HG03064 (cell line): Measurements from ENCODE around the gene RPS6KA3.
"Not testable (repeated sequence)": the region's sequence is repeated elsewhere in the genome, so short reads cannot be mapped to it uniquely, and the experiment has no call there.

Source experiments
- ATAC-seq: cut with Tn5 transposase; IDR thresholded peaks from one replicate; pipeline ENCODE4 v1.9.1; 2021; ENCODE audit warnings: low read depth; ENCODE audit not compliant: unreplicated experiment

Gene RPS6KA3

DNA sequence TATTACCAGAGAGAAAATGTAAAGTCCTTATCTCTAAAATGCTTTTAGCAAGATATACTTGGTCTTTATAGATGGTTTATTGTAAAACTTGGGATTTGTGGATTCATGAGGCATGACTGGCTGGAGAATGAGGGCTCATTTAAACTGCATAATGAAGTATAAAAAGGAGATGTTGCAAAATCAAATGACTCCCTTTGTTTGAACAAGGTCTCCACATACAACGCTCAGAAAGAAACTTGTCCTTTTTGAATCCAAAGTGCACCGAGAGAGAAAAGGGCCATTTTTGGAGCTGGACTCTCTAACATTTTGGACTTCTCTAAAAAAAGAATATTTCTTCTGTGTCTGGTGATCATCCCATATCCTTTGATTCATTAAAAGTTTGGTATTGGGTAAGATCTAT lies 117.4 kb downstream of the RPS6KA3 start:
- ATAC-seq: no peak

DNA sequence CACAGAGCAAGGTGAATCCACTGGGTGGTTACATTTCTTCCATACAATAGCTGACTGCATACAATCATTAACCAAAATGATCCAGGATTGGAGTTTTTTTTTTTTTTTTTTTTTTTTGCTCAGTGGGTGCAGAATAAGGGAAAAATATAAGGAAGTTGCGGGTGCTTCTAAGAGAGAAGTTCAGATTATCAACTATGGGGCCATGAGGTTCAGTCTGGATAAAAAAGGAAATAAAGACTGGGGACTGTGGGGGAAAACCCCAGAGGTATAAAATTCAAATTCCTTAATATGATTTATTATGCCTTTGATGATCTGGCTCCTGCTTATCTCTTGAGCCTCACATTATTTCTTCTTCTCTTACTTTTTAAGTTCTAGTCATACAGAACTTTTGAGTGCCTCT lies 119.1 kb downstream of the RPS6KA3 start:
- ATAC-seq: no peak

DNA sequence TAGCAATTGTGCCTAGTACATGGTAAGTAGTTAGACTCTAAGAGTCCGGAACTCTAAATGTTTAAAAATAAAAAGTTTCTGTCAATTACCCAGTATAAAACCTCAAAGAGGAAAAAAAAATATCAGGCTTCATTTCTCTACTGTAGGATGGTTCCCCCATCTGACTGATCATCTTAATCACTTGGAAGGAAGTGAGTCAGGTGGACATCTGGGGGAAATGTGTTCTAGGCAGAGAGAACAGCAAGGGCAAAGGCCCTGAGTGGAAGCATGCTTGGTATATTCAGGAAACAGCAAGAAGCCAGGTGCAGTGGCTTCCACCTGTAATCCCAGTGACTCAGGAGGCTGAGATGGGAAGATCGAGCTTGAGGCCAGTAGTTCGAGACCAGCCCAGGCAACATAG lies 122.2 kb downstream of the RPS6KA3 start:
- no peak for ATAC-seq

DNA sequence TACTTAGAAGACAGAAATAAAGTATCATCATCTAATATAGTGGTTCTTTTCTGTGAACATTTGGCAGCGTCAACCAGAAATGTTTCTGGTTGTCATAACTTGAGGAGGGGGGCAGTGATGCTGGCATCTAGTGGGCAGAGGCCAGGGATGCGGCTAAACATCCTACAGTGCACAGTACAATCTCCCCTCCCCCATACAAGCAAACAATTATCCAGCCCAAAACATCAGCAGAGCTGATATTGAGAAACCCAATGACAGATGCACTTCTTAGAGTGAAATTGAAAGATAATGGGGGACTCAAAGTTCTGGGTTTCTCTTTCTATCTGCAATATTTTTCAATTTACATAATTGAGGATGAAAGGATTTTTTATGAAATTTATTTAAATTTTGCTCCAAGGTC lies 123.1 kb downstream of the RPS6KA3 start:
- ATAC-seq: no peak

DNA sequence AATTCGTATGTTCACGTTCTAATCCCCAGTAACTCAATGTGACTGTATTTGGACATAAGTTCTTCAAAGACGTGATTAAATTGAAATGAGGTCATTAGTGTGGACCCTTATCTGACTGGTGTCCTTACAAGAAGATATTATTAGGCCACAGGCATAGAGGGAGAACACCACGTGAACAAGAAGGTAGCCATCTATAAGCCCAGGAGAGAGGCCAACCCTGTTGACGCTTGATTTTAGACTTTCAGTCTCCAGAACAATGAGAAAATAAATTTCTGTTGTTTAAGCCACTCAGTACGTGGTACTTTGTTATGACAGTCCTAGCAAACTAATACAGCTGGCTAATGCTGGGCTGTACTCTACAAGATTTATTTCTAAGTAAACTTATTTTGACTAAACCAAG lies 123.6 kb downstream of the RPS6KA3 start:
- ATAC-seq: no peak

DNA sequence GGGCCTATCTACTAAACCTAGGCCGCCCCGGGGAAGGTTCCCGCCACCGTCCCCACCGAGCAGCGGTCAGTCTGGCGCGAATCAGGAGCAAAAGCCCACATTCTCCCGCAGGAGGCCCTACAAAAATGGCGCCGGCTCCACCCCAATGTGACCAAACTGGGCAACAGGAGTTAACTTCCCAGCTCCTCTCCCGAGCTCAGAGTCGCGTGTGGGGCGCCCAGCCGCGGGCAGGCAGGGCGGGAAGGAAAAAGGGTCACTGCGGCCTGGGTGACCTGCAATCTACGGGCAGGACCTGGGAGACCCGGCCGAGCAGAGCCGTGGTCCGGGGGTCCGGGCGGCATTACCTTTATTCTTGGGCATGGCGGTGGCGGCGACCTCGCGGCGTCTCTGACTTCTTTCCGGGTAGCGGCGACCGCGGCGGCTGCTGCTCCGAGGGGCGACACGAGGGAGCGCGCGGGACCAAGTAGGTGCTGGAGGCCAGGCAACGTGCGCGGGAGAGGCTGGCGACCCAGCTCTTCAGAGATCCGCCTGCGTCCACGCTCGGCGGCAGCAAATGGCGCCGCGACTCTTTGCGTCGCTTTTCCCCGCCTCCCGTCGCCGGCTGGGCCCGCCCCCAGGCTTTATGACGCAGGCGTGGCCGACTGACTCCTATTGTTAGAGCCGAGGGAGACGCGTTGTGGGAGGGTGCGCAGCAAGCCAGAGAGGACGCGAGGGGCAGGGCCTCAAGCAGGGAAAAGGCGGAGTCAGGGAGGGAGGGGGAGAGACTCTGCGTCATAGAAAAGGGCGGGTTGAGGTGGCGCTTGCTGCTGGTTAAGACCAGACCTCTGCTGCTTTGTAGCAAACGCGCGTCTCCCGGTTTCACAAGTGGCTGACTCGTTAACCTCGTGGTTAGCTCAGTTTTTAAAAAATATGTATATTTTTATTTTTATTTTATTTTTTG lies 125.2 kb downstream of the RPS6KA3 start, which contains the start of gene EIF1AX:
Gene EIF1AX, minus strand, starts transcription at position 558 of the 940 bp plus-strand sequence. Its CDS starts 198 bp downstream, at position 360.
- ATAC-seq: peak; percentile 99

DNA sequence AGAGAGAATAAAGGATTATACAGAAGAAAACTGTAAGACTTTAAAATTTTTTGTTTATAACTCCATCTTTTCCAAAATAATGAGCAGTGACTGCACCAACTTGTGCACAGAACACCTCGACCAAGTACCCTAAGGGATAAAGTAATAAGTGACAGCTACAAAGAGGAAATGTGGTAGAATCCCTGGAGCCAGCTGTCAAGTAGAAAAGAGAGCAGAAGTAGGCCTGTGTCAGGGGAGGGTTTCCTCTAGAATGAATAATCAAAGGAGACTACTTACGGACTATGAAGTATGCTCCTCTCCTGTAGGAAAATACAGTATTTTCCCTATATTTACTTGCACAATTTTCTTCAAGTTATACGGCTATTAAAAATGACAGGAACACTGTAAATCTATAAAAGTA lies 126.3 kb downstream of the RPS6KA3 start:
- ATAC-seq: no peak

DNA sequence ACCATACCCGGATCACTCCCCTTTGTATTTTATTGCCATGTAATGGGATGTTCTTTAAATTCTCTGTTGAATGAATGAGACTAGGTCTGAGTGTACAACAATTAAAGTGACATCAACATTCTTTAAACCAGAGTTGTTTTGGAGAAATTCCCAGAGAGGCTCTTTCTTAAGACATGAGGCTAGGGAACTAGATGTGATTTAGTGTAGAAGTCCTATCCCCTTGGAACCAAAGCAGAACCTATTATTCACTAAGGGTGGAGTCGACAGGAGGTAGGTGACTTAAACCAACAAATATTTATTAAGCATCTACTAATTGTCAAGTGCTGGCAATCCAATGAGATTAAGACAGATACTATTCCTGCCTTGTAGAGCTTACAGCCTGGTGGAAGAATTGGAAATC lies 126.7 kb downstream of the RPS6KA3 start:
- no peak for ATAC-seq

DNA sequence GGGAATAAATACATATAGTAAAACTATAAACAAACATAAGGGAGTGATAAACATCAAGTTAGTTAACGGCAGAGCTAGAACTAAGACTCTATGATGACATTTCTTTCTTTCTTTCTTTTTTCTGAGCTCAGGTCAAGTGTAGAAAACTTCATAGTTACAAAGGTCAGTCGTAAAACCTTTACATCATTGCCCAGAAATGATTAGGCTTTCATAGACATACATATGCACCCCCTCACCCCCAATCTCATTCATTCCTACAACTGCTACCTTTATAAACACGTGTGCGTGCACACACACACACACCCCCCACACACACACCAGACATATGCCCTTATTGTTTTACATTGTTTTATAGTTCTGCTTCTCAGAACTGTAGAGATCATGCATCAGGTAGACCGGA lies 130.8 kb downstream of the RPS6KA3 start:
- ATAC-seq: no peak

DNA sequence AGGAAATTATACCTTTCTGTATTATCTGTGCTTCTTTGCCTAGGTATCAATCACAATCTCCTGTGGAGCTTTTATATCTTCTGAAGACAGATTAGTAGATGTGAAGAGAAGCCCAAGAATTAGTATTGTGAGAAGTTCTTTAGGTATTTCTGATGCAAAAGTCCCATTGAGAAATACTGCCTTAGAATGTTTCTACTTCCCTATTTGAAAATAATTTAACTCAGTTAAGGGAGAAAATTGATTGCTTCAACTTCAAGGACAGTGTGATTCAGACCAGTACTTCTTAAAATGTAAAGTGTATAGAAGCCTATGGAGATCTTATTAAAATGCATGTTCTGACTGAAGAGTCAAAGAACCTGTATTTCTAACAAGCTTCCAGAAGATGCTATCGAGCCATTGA lies 134.0 kb downstream of the RPS6KA3 start:
- ATAC-seq: no peak

DNA sequence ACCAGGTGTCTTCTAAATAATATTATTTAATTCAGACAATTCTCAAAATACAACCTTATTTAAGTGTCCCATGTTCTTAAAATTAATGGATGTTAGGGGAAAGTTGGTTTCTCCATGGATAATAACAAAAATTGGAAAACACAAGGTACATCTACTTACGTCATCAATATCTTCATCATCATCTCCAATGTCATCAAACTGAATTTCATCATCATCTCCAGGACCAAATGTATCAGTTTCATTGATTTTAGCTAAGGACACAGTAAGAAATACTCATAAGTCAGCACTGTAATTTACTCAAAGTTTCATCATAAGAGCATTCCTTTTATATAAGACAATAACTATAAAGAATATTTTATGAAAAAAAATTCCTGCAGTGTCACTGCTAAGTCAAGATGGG lies 136.4 kb downstream of the RPS6KA3 start:
- ATAC-seq: no peak

DNA sequence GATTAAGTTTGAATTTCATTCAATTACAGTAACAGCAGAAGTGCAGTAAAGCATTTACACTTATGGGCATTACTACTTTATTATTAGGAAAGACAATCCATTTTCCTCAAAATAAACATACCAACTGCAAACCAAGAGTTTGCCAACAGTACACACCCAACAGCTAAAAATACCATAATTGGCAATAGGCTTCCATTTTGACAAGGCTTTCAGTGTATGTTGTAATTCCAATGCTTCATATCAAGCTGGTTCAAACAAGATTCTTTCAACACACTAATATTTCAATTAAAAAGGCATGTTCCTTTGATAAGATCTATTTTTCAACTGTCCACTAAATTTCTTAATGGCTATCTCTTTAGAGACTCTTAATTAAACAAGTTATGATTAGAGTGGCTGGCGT lies 137.2 kb downstream of the RPS6KA3 start:
- no peak for ATAC-seq

DNA sequence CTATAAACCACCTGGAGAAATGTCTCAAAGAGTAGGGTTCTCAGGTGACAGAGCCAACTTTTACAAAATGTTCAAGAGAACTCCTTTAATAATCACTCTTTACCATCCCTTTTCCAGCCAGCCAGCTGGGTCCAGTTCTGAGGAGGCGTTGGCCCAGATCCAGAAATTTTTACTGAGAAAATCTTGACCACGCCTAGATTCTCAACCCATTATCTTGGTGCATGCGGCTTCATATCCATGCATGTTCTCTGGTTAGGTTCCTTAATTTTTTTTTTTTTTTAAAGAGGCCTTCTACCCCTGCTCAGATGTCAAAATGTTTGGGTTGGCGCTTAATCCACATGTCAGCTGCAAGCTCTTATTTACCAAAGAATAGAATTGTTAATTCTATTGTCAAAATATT lies 138.0 kb downstream of the RPS6KA3 start:
- no peak for ATAC-seq

DNA sequence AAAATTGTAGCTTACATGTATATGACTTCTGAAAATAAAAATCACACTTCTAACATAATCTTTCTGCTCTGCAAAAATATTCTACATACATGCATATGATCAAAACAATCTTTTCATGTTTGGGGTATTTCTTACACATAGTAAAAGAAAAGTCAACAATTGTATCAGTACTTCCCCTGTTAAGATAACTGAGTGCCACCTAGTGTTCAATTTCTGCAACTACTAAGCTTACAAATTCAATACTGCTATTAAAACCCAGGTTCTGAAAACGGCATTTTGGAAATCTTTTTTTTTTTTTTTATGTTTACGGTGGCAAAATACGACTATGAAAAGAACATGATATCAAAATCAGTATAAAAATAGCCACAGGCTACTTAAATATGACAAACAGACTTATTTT lies 139.3 kb downstream of the RPS6KA3 start:
- ATAC-seq: not testable (repeated sequence)

DNA sequence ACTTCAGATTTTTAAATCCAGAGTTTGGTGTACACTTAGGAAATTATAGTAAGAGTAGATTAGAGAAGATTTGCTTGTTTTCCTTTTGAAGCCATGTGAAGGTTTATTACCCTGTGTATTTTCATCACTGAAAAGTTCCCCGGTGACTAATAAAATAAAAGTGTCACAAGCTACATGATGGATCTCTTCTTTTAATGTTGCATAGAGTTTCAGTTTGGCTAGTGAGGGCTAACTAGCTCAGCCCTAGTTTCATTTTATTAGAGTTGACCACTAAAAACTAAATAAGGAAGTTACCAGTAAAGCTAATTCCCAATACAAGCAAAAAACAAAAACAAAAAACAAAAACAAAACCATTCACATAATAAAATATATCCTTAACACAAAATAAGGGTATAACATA lies 139.9 kb downstream of the RPS6KA3 start:
- ATAC-seq: not testable (repeated sequence)

DNA sequence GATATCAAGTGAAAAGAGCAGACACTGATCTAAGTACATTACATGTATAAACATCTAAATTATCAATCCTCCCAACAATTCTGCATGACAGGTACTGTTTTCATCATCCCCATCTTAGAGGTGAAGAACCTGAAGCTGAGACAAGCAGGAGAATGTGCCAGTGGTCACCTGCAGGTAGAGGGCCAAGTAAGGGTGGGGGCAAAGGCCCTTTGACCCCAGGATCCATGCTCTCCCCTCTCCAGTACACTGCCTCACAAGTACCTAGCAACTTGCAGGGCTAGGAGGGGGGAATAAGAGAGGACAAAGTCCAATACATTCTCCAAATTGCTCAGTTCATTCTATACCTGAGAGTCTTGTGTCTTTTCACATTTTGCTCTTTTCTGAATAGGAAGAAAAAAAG lies 141.7 kb downstream of the RPS6KA3 start:
- ATAC-seq: no peak

DNA sequence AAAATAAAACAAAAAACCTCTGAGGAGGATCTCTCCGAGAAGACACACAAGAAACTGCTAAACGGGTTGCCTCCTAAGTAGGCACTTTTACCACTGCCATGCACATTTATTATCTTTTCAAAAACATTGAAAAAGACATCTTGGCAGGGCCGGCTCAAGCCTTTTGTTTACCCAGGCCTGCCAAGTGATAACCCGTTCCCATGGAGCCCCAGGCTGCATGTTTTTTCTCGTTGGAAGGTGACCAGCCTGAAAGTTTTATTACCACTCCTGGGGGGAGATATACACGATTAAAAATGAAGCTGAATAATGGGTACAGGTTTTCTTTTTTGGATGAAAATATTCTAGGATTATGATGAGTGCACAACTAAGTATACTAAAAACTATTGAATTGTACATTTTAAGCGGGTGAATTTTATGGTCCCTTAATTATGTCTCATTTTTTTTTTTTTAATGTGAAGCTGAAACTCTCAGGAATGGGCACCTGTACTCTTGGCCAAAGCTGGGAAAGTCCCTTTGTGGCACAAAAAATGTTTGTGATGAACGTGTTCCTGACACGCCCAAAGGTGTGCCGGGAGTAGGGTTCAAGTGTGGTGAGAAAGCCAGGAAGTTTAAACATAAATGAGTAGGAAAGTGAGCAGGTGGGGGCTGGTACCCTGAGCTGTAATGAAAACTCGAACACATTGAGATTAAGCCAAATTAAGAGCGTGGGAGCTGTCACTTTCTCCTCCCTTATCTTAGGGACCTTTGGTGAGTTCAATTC lies 148.5 kb downstream of the RPS6KA3 start:
- no peak for ATAC-seq

DNA sequence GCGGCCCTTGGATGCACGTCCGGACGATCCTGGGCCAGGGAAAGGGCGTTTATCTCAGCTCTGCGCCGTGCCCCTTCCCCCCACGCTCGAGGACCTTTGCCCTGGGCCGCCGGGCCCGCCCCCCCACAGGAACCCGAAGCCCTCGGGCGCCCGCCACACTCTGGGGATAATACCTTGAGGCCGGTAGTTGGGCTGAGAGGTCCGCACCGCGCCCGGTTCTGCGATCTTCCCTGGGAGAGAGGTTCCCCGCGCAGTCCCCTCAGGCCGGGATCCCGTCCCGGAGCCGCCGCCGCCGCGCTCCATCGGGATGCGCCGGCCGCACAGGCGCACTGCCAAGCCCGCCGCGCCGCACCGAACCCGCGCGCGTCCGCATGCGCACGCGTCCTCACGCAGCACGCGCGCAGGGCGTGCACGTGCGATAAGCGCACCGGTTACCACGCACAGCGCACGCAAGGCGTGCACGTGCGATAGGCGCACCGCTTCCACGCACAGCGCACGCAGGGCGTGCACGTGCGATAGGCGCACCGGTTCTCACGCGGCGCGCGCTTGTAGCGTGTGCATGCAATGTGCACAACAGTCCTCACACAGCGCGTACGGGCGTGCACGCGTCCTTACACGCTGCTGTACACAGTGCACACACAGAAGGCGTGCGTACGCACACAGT lies 150.0 kb downstream of the RPS6KA3 start, which contains the start of gene MAP7D2:
Gene MAP7D2, minus strand, starts transcription at position 331 of the 664 bp plus-strand sequence. Its CDS starts 28 bp downstream, at position 303.
- no peak for ATAC-seq

DNA sequence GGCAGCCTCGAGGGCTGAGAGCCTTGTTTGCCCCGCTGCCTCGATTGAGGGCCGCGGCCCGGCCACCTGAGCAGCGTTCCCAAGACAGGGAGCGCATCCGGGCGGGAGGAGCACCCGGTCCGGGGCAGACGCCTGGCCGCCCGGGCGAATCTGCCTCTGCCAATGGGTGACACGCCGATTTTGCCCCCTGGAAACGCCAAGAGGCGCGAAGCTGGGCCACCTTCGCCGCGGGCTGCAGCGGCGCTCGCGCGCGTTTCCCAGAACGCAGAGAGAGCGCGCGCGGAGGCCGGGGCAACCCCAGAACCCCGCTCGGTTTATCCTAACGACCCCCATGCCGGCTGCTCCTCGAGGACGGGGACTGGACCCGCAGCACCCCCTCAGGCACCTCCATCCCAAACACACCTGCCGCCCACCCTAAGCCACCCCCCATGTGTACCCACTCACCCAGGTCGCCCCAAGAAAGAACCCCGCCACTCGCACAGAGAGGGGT lies 150.6 kb downstream of the RPS6KA3 start:
- no peak for ATAC-seq

DNA sequence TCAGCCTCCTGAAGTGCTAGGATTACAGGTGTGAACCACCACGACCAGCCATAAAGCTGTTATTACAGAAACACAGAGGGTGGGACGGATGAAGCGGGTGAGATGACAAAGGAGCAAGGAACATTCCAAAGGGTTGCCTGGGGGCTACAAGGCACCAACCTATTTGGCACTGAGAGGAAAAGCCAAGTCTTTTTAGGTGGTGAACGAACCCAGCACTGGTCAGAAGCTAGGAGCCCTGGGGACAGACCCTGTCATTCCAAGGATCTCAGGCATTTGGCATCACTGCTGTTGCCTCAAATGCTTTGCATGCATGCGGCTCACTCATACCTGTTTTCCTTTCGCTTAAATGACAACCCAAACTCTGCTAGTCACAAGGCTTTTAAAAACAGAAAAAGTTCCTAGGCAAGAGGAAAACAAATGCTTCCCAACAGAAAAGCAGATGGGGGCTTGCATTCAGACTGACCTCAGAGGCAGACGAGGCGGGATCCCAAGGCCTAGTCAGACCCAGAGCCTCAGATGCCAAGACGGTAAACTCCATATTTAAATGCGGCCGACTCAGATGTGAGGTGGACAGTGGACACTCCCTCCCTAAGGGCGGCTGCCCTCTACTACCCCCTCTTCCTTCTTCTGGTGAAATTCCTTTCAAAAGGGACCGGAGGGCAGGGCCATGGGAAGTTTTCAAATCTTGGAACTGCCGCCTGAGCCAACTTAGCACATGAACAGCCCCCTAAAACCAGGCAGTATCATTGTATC lies 154.5 kb downstream of the RPS6KA3 start:
- ATAC-seq: no peak
